SKM-1 (cell line): ENCODE results near the gene VIT.

ENCODE experiments used
- DNase-seq: peaks from one replicate; lab custom pipeline; 2025; ENCODE audit not compliant: unreplicated experiment; lab: John Stamatoyannopoulos, UW

VIT gene

GRCh38 chr2:36708041-36708741, 11.7 kb downstream of the VIT start:
- DNase-seq, result no peak

DNA sequence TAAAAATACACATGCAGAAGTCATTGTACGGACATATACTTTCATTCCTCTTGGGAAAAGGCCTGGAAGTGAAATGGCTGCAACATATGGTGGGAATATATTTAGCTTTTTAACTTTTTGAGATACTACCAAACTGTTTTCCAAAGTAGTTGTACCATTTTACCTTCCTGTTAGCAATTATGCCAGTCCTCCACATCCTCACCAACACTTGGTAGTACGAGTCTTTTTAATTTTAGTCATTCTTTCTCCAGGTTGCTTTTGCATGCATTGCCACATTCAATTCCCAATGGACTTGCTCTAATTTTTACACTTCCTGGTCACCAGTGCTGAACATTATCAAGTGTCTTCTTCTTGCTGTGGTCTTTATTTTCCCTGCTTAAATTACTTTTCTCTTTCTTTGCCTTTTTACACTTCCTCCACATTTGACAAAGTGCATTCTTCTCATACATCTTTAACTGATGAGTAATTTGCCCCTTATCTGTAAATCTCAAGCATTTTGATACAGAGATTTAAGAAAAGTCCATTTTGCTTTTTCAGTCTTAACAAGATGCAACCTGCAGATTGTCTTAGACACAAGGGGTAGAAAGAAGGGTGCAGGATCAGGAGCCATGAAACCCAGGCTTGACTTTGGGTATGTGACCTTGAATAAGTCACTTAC, 14.5 kb downstream of the VIT start:
- DNase-seq, result no peak

DNA sequence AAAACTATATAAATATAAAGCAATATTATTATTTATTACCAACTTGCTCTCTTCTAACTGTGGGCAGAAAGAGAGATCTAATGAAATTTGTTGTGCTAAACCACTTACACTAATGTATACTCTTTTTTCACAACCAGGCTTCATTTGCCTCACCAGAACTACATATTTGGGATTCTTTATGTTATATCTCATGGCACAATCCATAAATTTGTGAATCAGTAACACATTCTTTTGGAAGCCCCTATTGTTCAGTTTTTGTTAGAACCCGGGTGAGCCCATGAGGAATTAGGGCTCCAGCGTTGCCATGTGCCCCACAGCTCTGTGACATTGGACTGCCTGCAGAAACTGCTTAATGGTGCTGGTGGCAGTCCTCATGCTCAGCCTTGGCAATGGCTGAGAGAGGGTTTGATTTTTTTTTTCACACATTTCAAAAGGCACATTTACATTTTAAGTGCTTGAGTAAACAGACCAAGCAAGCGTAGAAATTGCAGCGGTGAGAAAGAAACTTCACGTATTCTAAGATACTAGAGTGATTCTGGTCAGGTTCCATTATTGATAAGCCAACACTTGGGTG, 15.3 kb downstream of the VIT start:
- DNase-seq, result no peak

GRCh38 chr2:36713310-36713709, 16.8 kb downstream of the VIT start:
- DNase-seq, result no peak

DNA sequence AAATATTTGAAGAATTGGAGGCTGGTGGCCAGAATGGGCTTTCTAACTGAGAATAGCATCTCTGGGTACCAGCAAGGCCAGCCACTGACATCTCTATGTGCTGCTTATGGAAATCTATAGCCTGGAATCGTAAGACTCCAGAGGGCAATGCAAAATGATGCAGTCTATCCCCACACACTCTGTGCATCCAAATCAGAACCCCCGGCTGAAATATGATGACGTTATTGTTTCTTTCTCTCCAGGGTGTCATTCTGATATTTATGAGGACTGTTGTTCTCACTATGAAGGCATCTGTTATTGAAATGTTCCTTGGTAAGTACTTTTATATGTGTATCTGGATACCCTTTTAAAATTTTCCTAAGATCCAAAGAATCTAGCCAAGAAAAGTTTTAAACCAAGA, 19.6 kb downstream of the VIT start:
- DNase-seq, result no peak

DNA sequence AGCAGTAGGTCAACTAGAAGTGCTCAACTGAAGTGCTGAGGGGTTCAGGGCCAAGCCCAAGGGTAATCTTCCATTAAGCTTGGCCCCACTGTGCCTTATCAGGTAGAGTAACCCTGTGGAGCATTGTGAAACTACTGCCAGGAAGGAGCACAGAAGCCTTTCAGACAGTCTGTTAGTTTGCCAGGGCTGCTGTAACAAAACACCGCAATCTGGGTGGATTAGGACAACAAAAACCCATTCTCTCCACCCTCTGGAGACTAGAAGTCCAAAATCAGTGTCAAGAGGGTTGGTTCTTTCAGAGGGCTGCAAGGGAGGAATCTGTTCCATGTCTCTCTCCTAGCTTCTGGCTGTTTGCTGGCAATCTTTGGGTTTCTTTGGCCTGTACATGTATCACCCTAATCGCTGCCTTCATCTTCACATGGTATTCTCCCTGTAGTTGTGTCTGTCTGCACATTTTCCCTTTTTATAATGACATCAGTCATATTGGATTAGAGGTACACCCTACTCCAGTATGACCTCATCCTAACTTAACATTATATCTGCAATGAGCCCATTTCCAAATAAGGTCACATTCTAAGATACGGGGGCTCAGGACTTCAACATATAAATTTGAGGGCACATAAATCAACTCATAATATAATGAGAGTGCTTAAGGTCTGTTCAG, 21.2 kb downstream of the VIT start:
- no peak for DNase-seq

- no peak for DNase-seq
Observed at GRCh38 chr2:36727550-36727949, 31.0 kb downstream of the VIT start.

- DNase-seq, result no peak
Observed at GRCh38 chr2:36729067-36729466, 32.6 kb downstream of the VIT start.

GRCh38 chr2:36731941-36732672, 35.6 kb downstream of the VIT start:
- DNase-seq, result no peak

DNA sequence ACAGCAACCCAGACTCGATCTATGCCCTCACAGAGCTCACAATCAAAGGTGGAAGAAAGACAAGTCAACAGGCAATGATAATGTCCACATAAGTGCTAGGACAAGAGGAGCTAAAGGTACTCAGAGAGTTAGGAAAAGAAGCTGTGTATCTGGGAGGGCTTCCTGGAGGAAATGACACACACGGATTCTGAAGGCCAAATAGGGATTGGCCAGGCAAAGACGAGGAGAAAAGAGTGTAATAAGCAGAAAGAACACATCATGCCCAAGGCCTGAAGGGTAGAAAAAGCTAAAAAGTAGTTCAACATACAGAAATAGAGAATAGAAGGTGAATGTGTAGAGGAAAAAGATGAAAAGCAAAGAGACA, 36.1 kb downstream of the VIT start:
- DNase-seq, result no peak

- no peak for DNase-seq
Observed at GRCh38 chr2:36733215-36733614, 36.7 kb downstream of the VIT start.

- no peak for DNase-seq
Observed at GRCh38 chr2:36734304-36734703, 37.8 kb downstream of the VIT start.

GRCh38 chr2:36737131-36737750, 40.7 kb downstream of the VIT start:
- DNase-seq, result no peak

DNA sequence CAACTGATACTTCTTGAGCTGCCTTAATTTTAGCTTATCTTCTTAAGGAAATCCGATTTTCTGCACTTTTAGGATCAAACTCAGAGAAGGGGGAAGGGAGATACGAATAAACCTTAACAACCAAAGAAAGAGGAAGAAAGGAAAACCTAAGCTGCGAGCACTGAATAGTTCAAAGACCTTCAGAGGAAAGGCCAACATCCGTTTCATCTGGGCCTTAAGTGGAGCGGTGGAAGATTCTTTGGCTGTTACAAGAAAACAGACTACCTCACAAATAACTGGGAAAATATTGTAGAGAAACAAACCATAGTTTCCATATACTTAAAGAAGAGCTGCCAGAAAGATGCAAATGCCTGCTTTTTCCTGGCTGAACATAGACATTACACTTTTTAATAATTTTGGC, 43.6 kb downstream of the VIT start:
- DNase-seq, result no peak

GRCh38 chr2:36741188-36741837, 44.8 kb downstream of the VIT start:
- no peak for DNase-seq

GRCh38 chr2:36743954-36744353, 47.4 kb downstream of the VIT start:
- no peak for DNase-seq

DNA sequence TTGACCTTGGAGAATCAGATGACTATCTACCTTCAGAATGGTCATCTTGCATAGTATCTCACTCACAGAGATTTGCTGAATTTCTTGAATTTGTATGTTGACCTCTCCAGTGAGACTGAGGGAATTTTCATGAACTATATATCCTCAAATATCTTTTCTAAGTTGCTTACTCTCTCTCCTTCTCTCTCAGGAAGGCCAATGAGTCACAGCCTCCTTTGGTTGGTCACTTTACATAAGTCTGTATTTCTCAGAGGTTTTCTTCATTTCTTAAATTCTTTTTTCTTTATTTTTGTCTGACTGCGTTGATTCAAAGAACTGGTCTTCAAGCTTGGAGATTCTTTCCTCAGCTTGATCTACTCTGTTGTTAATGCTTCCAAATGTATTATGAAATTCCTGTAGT, 51.7 kb downstream of the VIT start:
- no peak for DNase-seq

DNA sequence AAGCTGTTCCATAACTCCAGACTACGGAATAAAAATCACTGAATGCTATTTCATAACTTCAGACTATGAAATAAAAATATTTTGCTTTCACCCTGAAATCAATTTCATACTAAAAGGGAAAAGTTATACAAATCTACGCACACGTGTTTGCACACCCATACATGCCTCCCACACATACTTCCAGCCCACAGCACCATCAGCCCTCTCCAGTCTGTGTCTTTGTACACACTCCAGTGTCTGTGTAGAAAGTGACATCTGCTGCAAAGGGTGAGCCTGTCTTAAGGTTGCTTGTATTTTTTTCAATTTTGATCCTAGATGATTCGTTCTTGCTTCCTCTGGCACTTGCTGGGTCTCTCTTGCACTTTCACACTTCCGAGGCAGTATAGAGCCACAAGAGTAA, 53.6 kb downstream of the VIT start:
- no peak for DNase-seq

GRCh38 chr2:36753706-36754221, 57.3 kb downstream of the VIT start:
- no peak for DNase-seq

DNA sequence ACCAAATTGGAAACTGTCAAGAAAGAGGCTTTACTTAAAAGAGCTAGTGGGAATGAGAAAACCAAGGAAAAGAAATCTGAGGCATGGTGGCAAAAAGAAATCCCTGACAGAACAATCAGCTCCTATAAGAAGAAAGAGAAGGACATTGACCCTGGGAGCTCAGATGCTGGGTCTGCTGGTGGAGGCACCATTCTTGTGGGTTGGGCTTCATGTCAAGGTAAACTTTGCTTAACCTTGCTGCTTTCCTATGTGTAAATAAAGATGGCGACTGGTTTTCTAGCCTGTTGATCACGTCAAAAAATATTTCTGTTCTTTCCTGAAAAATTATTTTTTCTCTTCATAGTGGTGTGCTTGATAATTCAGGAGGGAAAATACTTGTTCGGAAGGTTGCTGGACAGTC, 58.1 kb downstream of the VIT start:
- no peak for DNase-seq
